WTC11 (cell line): ENCODE data around the gene ADARB2. TPM values are rescaled to one million over a fixed set of nuclear protein-coding genes. Genes with fewer than 3 reads are reported as not detected.

ENCODE experiments used
- ATAC-seq: fragments of 200-7000 bp; cut with Tn5 transposase; 2 replicates; pipeline ENCODE4 v1.10.0; 2021; ENCODE audit warnings: mild to moderate bottlenecking, moderate library complexity
- CTCF ChIA-PET: fragments of 300-600 bp; sonication (Branson Sonifier 250); formaldehyde crosslinking; loops from one replicate; lab custom pipeline; 2021; ENCODE audit warnings: antibody characterized with exemption; lab: Charles Lee
- POLR2A ChIA-PET: fragments of 350-600 bp; sonication (Branson Sonifier 250); formaldehyde crosslinking; loops from one replicate; lab custom pipeline; 2021; ENCODE audit warnings: antibody characterized with exemption; lab: Charles Lee
- DNase-seq: peaks from one replicate; pipeline ENCODE4 v3.0.0; 2021; ENCODE audit warnings: low spot score
- H3K27ac Mint-ChIP-seq: 2 replicates; pipeline ENCODE4 v1.8.0; 2021; ENCODE audit warnings: mixed read lengths
- H3K27me3 Mint-ChIP-seq: 2 replicates; pipeline ENCODE4 v1.8.0; 2021; ENCODE audit warnings: low read depth, mild to moderate bottlenecking, moderate library complexity, mixed read lengths
- H3K36me3 Mint-ChIP-seq: 2 replicates; pipeline ENCODE4 v1.8.0; 2021; ENCODE audit warnings: mixed read lengths
- H3K4me1 Mint-ChIP-seq: 2 replicates; pipeline ENCODE4 v1.8.0; 2022; ENCODE audit warnings: mixed read lengths
- H3K4me3 Mint-ChIP-seq: 2 replicates; pipeline ENCODE4 v1.8.0; 2021; ENCODE audit warnings: mild to moderate bottlenecking, moderate library complexity, mixed read lengths
- H3K9me3 Mint-ChIP-seq: 2 replicates; pipeline ENCODE4 v1.8.0; 2021; ENCODE audit warnings: mixed read lengths
- CREB1 ChIP-seq: sonication (generic); formaldehyde crosslinking; IDR thresholded peaks from 2 replicates; pipeline ENCODE4 v1.8.0; 2023; ENCODE audit warnings: mild to moderate bottlenecking, missing genetic modification reagents
- CREM ChIP-seq: sonication (generic); formaldehyde crosslinking; IDR thresholded peaks from 2 replicates; pipeline ENCODE4 v1.8.1; 2022; ENCODE audit warnings: mild to moderate bottlenecking, missing genetic modification reagents, moderate library complexity
- ELF4 ChIP-seq: sonication (generic); formaldehyde crosslinking; IDR thresholded peaks from 2 replicates; pipeline ENCODE4 v1.8.1; 2022; ENCODE audit warnings: low read depth, mild to moderate bottlenecking, moderate library complexity, missing genetic modification reagents
- EMX1 ChIP-seq: fragments of 250-450 bp; sonication (Bioruptor Pico); IDR thresholded peaks from 2 replicates; pipeline ENCODE4 v1.8.0; 2021; ENCODE audit warnings: mild to moderate bottlenecking
- ESRRA ChIP-seq: sonication (generic); formaldehyde crosslinking; IDR thresholded peaks from 2 replicates; pipeline ENCODE4 v1.8.1; 2022; ENCODE audit warnings: mild to moderate bottlenecking, missing genetic modification reagents, borderline replicate concordance
- FOXP1 ChIP-seq: sonication (generic); formaldehyde crosslinking; IDR thresholded peaks from 2 replicates; pipeline ENCODE4 v1.8.0; 2022; ENCODE audit warnings: missing genetic modification reagents, mild to moderate bottlenecking, moderate library complexity, borderline replicate concordance
- GABPB1 ChIP-seq: sonication (generic); formaldehyde crosslinking; IDR thresholded peaks from 2 replicates; pipeline ENCODE4 v1.8.1; 2023; ENCODE audit warnings: mild to moderate bottlenecking, missing genetic modification reagents
- HMGA2 ChIP-seq: fragments of 250-450 bp; sonication (Bioruptor Pico); IDR thresholded peaks from 2 replicates; pipeline ENCODE4 v1.4.0; 2021; ENCODE audit warnings: mild to moderate bottlenecking, moderate library complexity
- JAZF1 ChIP-seq: fragments of 250-450 bp; sonication (Bioruptor Pico); IDR thresholded peaks from 2 replicates; pipeline ENCODE4 v1.9.0; 2021; ENCODE audit warnings: moderate library complexity, mild to moderate bottlenecking, inconsistent platforms
- JUN ChIP-seq: sonication (generic); formaldehyde crosslinking; IDR thresholded peaks from 2 replicates; pipeline ENCODE4 v1.8.0; 2023; ENCODE audit warnings: mild to moderate bottlenecking, missing genetic modification reagents
- NFE2L1 ChIP-seq: sonication (generic); formaldehyde crosslinking; IDR thresholded peaks from 2 replicates; pipeline ENCODE4 v1.8.1; 2023; ENCODE audit warnings: missing genetic modification reagents
- NFYB ChIP-seq: sonication (generic); formaldehyde crosslinking; conservative IDR thresholded peaks from 2 replicates; pipeline ENCODE4 v1.8.0; 2022; ENCODE audit warnings: low read depth, missing genetic modification reagents
- NR1H2 ChIP-seq: sonication (generic); formaldehyde crosslinking; IDR thresholded peaks from 2 replicates; pipeline ENCODE4 v1.9.0; 2021; ENCODE audit warnings: mild to moderate bottlenecking, moderate library complexity, missing genetic modification reagents
- RELA ChIP-seq: sonication (generic); formaldehyde crosslinking; IDR thresholded peaks from 2 replicates; pipeline ENCODE4 v1.8.1; 2022; ENCODE audit warnings: missing genetic modification reagents, mild to moderate bottlenecking, borderline replicate concordance
- RORB ChIP-seq: fragments of 250-450 bp; sonication (Bioruptor Pico); IDR thresholded peaks from 2 replicates; pipeline ENCODE4 v1.9.0; 2021; ENCODE audit warnings: mild to moderate bottlenecking
- SMAD3 ChIP-seq: sonication (generic); formaldehyde crosslinking; IDR thresholded peaks from 2 replicates; pipeline ENCODE4 v1.8.0; 2022; ENCODE audit warnings: missing genetic modification reagents, mild to moderate bottlenecking, borderline replicate concordance
- SMAD4 ChIP-seq: sonication (generic); formaldehyde crosslinking; IDR thresholded peaks from 2 replicates; pipeline ENCODE4 v1.8.0; 2022; ENCODE audit warnings: mild to moderate bottlenecking, missing genetic modification reagents
- SP1 ChIP-seq: sonication (generic); formaldehyde crosslinking; conservative IDR thresholded peaks from 2 replicates; pipeline ENCODE4 v1.8.1; 2022; ENCODE audit warnings: missing genetic modification reagents
- TEAD4 ChIP-seq: sonication (generic); formaldehyde crosslinking; IDR thresholded peaks from 2 replicates; pipeline ENCODE4 v1.8.0; 2022; ENCODE audit warnings: mild to moderate bottlenecking, missing genetic modification reagents
- ZBTB21 ChIP-seq: sonication (generic); formaldehyde crosslinking; IDR thresholded peaks from 2 replicates; pipeline ENCODE4 v1.8.1; 2023; ENCODE audit warnings: mild to moderate bottlenecking, missing genetic modification reagents, borderline replicate concordance
- ZBTB43 ChIP-seq: sonication (generic); formaldehyde crosslinking; IDR thresholded peaks from 2 replicates; pipeline ENCODE4 v1.8.1; 2023; ENCODE audit warnings: mild to moderate bottlenecking, missing genetic modification reagents
- ZNF232 ChIP-seq: sonication (generic); formaldehyde crosslinking; IDR thresholded peaks from 2 replicates; pipeline ENCODE4 v1.8.0; 2022; ENCODE audit warnings: mild to moderate bottlenecking, missing genetic modification reagents
- ZNF423 ChIP-seq: fragments of 250-450 bp; sonication (Bioruptor Pico); IDR thresholded peaks from 2 replicates; pipeline ENCODE4 v2.1.2; 2022; ENCODE audit warnings: mild to moderate bottlenecking, moderate library complexity
- total RNA-seq: library from RNA; stranded (reverse); gene quantifications from 3 replicates; pipeline ENCODE4 v1.2.3, GENCODE V29; 2021
- TF ChIP-seq, protein P1 (sequence below): fragments of 250-450 bp; sonication (Bioruptor Pico); IDR thresholded peaks from 2 replicates; pipeline ENCODE4 v1.9.0; 2021; ENCODE audit warnings: mild to moderate bottlenecking
- TF ChIP-seq, protein P2 (sequence below): sonication (generic); formaldehyde crosslinking; IDR thresholded peaks from 2 replicates; pipeline ENCODE4 v1.8.0; 2022; ENCODE audit warnings: mild to moderate bottlenecking, missing genetic modification reagents
- TF ChIP-seq, protein P3 (sequence below): fragments of 250-450 bp; sonication (Bioruptor Pico); IDR thresholded peaks from 2 replicates; pipeline ENCODE4 v1.9.0; 2021; ENCODE audit warnings: mild to moderate bottlenecking, borderline replicate concordance

Gene ADARB2
- total RNA-seq, 1 experiment from 2014 or later, result 3.7 TPM

- ChIA-PET POLR2A (no interaction called here), CTCF (no interaction called here)
- Mint-ChIP-seq H3K4me1 (peaks cover 4% of the 10 kb centered on the region; the same call in 1 of the 2 replicates), H3K36me3 (no peaks in the 10 kb centered on the region), H3K27me3 (peaks cover 2% of the 10 kb centered on the region), H3K9me3 (no peaks in the 10 kb centered on the region), H3K4me3 (no peak overlapping the region), H3K27ac (no peak overlapping the region)
- DNase-seq, result no peak
- ATAC-seq, result no peak
- TF ChIP-seq NFE2L1, result no peak
- TF ChIP-seq SMAD3 (CRISPR knock-in tag), result no peak
- TF ChIP-seq, protein P1, sequence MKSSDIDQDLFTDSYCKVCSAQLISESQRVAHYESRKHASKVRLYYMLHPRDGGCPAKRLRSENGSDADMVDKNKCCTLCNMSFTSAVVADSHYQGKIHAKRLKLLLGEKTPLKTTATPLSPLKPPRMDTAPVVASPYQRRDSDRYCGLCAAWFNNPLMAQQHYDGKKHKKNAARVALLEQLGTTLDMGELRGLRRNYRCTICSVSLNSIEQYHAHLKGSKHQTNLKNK (CRISPR knock-in tag), result no peak
- TF ChIP-seq ZBTB43 (CRISPR knock-in tag), result no peak
- TF ChIP-seq FOXP1 (CRISPR knock-in tag), result no peak
- no peak for TF ChIP-seq ELF4 (CRISPR knock-in tag)
- no peak for TF ChIP-seq RELA (CRISPR knock-in tag)
- TF ChIP-seq NR1H2, result no peak
- TF ChIP-seq RORB (CRISPR knock-in tag), result no peak
- no peak for TF ChIP-seq ZNF423 (CRISPR knock-in tag)
- no peak for TF ChIP-seq EMX1 (CRISPR knock-in tag)
- no peak for TF ChIP-seq SMAD4 (CRISPR knock-in tag)
- TF ChIP-seq TEAD4 (CRISPR knock-in tag), result no peak
- TF ChIP-seq NFYB (CRISPR knock-in tag), result no peak
- TF ChIP-seq CREM (CRISPR knock-in tag), result no peak
- no peak for TF ChIP-seq CREB1 (CRISPR knock-in tag)
- TF ChIP-seq ZBTB21, result no peak
- TF ChIP-seq GABPB1 (CRISPR knock-in tag), result no peak
- no peak for TF ChIP-seq SP1
- no peak for TF ChIP-seq HMGA2 (CRISPR knock-in tag)
Measured at GRCh38 chr10:1157615-1157933, 579.8 kb downstream of the ADARB2 start.

GRCh38 chr10:1156921-1157614 is 580.3 kb downstream of the ADARB2 start:
- H3K36me3 Mint-ChIP-seq, result no peaks in the 10 kb centered on the region
- TF ChIP-seq ESRRA (CRISPR knock-in tag), result no peak
- TF ChIP-seq, protein P2, sequence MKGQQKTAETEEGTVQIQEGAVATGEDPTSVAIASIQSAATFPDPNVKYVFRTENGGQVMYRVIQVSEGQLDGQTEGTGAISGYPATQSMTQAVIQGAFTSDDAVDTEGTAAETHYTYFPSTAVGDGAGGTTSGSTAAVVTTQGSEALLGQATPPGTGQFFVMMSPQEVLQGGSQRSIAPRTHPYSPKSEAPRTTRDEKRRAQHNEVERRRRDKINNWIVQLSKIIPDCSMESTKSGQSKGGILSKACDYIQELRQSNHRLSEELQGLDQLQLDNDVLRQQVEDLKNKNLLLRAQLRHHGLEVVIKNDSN (CRISPR knock-in tag), result no peak
- TF ChIP-seq, all 79 proteins: peak for 0
- no peak overlapping the region for H3K4me3 Mint-ChIP-seq
- ChIA-PET POLR2A (no interaction called here), CTCF (no interaction called here)
- no peak overlapping the region for H3K27ac Mint-ChIP-seq
- peaks cover 4% of the 10 kb centered on the region; the same call in 1 of the 2 replicates for H3K4me1 Mint-ChIP-seq
- peaks cover 5% of the 10 kb centered on the region for H3K27me3 Mint-ChIP-seq
- H3K9me3 Mint-ChIP-seq, result no peaks in the 10 kb centered on the region
- DNase-seq, result no peak
- no peak for ATAC-seq

DNA sequence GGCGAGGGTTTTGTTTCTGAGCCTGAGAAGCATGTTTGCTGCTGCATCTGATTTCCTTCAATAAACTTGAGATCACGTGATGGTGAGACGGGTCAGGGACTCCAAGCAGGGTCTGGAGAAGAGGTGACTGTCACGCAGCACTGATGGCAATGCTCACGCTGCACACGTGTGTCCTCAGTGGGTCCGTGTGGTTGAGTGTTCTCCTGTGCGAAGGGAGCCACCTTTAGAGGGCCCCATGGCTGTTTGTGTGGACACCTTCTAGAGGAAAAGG is 580.8 kb downstream of the ADARB2 start:
- Mint-ChIP-seq H3K4me1 (peaks cover 4% of the 10 kb centered on the region; the same call in 1 of the 2 replicates), H3K4me3 (no peak overlapping the region), H3K36me3 (no peaks in the 10 kb centered on the region), H3K27me3 (peaks cover 7% of the 10 kb centered on the region), H3K27ac (no peak overlapping the region), H3K9me3 (no peaks in the 10 kb centered on the region)
- POLR2A ChIA-PET, result no interaction called here
- CTCF ChIA-PET, result no interaction called here
- DNase-seq (no peak), ATAC-seq (no peak)
- TF ChIP-seq ZNF232 (CRISPR knock-in tag) (no peak), JAZF1 (CRISPR knock-in tag) (no peak), CREB1 (CRISPR knock-in tag) (no peak), JUN (CRISPR knock-in tag) (no peak), CREM (CRISPR knock-in tag) (no peak), ESRRA (CRISPR knock-in tag) (no peak)
- TF ChIP-seq, protein P3, sequence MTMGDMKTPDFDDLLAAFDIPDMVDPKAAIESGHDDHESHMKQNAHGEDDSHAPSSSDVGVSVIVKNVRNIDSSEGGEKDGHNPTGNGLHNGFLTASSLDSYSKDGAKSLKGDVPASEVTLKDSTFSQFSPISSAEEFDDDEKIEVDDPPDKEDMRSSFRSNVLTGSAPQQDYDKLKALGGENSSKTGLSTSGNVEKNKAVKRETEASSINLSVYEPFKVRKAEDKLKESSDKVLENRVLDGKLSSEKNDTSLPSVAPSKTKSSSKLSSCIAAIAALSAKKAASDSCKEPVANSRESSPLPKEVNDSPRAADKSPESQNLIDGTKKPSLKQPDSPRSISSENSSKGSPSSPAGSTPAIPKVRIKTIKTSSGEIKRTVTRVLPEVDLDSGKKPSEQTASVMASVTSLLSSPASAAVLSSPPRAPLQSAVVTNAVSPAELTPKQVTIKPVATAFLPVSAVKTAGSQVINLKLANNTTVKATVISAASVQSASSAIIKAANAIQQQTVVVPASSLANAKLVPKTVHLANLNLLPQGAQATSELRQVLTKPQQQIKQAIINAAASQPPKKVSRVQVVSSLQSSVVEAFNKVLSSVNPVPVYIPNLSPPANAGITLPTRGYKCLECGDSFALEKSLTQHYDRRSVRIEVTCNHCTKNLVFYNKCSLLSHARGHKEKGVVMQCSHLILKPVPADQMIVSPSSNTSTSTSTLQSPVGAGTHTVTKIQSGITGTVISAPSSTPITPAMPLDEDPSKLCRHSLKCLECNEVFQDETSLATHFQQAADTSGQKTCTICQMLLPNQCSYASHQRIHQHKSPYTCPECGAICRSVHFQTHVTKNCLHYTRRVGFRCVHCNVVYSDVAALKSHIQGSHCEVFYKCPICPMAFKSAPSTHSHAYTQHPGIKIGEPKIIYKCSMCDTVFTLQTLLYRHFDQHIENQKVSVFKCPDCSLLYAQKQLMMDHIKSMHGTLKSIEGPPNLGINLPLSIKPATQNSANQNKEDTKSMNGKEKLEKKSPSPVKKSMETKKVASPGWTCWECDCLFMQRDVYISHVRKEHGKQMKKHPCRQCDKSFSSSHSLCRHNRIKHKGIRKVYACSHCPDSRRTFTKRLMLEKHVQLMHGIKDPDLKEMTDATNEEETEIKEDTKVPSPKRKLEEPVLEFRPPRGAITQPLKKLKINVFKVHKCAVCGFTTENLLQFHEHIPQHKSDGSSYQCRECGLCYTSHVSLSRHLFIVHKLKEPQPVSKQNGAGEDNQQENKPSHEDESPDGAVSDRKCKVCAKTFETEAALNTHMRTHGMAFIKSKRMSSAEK (CRISPR knock-in tag), result no peak
